ENCODE data around the gene ZNF500.
A peak's percentile ranks its signal among the peaks of the same experiment; 100 is the strongest.

Gene ZNF500

DNA sequence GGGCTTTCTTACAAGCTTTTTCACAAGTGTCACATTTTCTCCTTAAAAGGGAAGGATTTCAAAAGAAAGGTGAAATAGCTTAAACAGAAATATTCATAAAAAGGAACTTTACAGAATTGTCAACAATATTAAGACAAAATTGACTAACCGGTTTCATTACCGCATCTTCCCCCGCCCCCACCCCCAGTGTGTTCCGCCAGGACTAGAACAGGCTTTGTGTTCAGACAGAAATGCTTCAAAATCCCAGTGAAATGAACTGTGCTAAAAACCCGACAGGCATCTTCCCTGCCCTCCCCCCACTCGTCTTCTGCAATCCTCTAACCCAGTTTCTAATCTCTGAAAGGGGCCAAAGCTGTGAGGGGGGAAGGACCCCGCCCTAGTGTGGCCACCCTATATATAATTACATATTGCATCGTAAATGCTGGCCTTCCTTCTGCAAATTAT is 36.5 kb upstream of the ZNF500 start:
- Histone ChIP-seq H3K4me3 (ENCODE audit: insufficient read depth, low read depth, low read length) (peak overlapping the region; percentile 79), H3K27ac (ENCODE audit: insufficient read depth, low read depth, low read length, poor library complexity, severe bottlenecking) (no peak overlapping the region)
- 69 to 70% methylated on average over 8 of the region's 8 CpGs for WGBS, 2 experiments

GRCh38 chr16:4802659-4803287 is 35.8 kb upstream of the ZNF500 start:
- H3K27ac ChIP-seq (ENCODE audit: insufficient read depth, low read depth, low read length, poor library complexity, severe bottlenecking): peak overlapping the region; percentile 93
- H3K4me1 ChIP-seq (ENCODE audit: control insufficient read depth, insufficient read depth, low read length): peaks cover 13% of the 10 kb centered on the region
- H3K4me3 ChIP-seq (ENCODE audit: insufficient read depth, low read depth, low read length): peak overlapping the region; percentile 79
- no peaks in the 10 kb centered on the region for H3K9me3 ChIP-seq (ENCODE audit: control insufficient read depth, low read length)
- H3K36me3 ChIP-seq (ENCODE audit: control insufficient read depth, insufficient read depth, low read length): peaks cover 22% of the 10 kb centered on the region
- no peaks in the 10 kb centered on the region for H3K27me3 ChIP-seq (ENCODE audit: control insufficient read depth, insufficient read depth, low read length, poor library complexity, severe bottlenecking)
- WGBS, 2 experiments: 0% methylated on average over 59 of the region's 59 CpGs

More for the DNA sequence above, 36.5 kb upstream of the ZNF500 start:
- no peaks in the 10 kb centered on the region for H3K27me3 ChIP-seq (ENCODE audit: control insufficient read depth, insufficient read depth, low read length, poor library complexity, severe bottlenecking)
- H3K4me1 ChIP-seq (ENCODE audit: control insufficient read depth, insufficient read depth, low read length): peaks cover 13% of the 10 kb centered on the region
- H3K36me3 ChIP-seq (ENCODE audit: control insufficient read depth, insufficient read depth, low read length): peaks cover 27% of the 10 kb centered on the region
- H3K9me3 ChIP-seq (ENCODE audit: control insufficient read depth, low read length): no peaks in the 10 kb centered on the region

DNA sequence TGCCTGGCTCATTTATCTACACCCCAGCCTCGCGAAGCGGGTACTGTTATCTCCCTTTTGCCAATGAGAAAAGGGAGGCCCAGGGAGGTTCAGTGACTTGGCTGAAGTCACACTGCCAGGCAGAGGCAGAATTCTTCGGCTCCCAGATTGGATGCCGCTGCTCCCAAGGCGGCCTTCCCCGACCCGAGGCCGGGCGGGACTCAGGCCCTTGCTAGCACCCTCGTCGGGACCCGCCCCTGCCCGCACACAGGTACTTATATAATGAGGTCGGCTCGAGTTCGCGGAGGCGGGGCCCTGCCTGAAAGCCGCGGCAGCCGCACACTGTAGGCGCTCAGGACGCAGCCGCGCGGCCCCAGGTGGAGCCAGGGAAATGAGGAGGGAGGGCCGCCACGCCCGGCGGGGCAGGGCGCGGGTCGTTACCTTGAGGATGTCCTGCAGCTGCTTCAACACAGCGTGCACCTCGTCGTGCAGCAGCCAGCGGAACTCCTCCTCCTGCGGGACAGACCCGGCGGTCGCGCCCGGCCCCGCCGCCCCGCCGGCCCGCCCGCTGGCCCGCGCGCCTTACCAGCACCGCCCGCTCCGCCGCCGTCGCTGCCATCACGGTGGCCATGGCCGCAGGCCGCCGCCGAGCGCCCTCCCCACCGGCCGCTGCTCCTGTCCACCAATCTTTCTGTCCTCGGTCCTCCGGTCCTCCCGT is 35.1 kb upstream of the ZNF500 start, which contains the start of gene ROGDI:
ROGDI (minus strand) TSS at position 672 of the 697 bp plus-strand sequence; CDS start at position 610, 62 bp downstream.
- peak within 1 kb of the TSS; percentile 93 for H3K27ac ChIP-seq (ENCODE audit: insufficient read depth, low read depth, low read length, poor library complexity, severe bottlenecking)

GRCh38 chr16:4801051-4801961 is 34.3 kb upstream of the ZNF500 start:
- 49 to 52% methylated on average over 29 of the region's 29 CpGs for WGBS, 2 experiments
- peaks cover 11% of the 10 kb centered on the region for H3K36me3 ChIP-seq (ENCODE audit: control insufficient read depth, insufficient read depth, low read length)
- no peak overlapping the region for H3K27ac ChIP-seq (ENCODE audit: insufficient read depth, low read depth, low read length, poor library complexity, severe bottlenecking)
- peak overlapping the region; percentile 79 for H3K4me3 ChIP-seq (ENCODE audit: insufficient read depth, low read depth, low read length)
- no peaks in the 10 kb centered on the region for H3K27me3 ChIP-seq (ENCODE audit: control insufficient read depth, insufficient read depth, low read length, poor library complexity, severe bottlenecking)
- no peaks in the 10 kb centered on the region for H3K9me3 ChIP-seq (ENCODE audit: control insufficient read depth, low read length)
- peaks cover 13% of the 10 kb centered on the region for H3K4me1 ChIP-seq (ENCODE audit: control insufficient read depth, insufficient read depth, low read length)

More for the DNA sequence above, 35.1 kb upstream of the ZNF500 start, which contains the start of gene ROGDI:
- Histone ChIP-seq H3K36me3 (ENCODE audit: control insufficient read depth, insufficient read depth, low read length) (peaks cover 15% of the 10 kb centered on the region), H3K4me3 (ENCODE audit: insufficient read depth, low read depth, low read length) (peak within 1 kb of the TSS; percentile 79), H3K9me3 (ENCODE audit: control insufficient read depth, low read length) (no peaks in the 10 kb centered on the region), H3K4me1 (ENCODE audit: control insufficient read depth, insufficient read depth, low read length) (peaks cover 13% of the 10 kb centered on the region), H3K27me3 (ENCODE audit: control insufficient read depth, insufficient read depth, low read length, poor library complexity, severe bottlenecking) (no peaks in the 10 kb centered on the region)
- WGBS, 2 experiments: 0% methylated on average over 70 of the region's 70 CpGs

GRCh38 chr16:4800290-4801041 is 33.5 kb upstream of the ZNF500 start:
- Histone ChIP-seq H3K4me3 (ENCODE audit: insufficient read depth, low read depth, low read length) (no peak overlapping the region), H3K9me3 (ENCODE audit: control insufficient read depth, low read length) (no peaks in the 10 kb centered on the region), H3K36me3 (ENCODE audit: control insufficient read depth, insufficient read depth, low read length) (peaks cover 9% of the 10 kb centered on the region), H3K27me3 (ENCODE audit: control insufficient read depth, insufficient read depth, low read length, poor library complexity, severe bottlenecking) (no peaks in the 10 kb centered on the region), H3K27ac (ENCODE audit: insufficient read depth, low read depth, low read length, poor library complexity, severe bottlenecking) (no peak overlapping the region), H3K4me1 (ENCODE audit: control insufficient read depth, insufficient read depth, low read length) (peaks cover 13% of the 10 kb centered on the region)
- 93 to 94% methylated on average over 17 of the region's 17 CpGs for WGBS, 2 experiments

- peaks cover 12% of the 10 kb centered on the region for H3K4me1 ChIP-seq (ENCODE audit: control insufficient read depth, insufficient read depth, low read length)
- WGBS, 2 experiments: 95 to 96% methylated on average over 19 of the region's 19 CpGs
Observed at GRCh38 chr16:4799171-4799855, 32.4 kb upstream of the ZNF500 start.

GRCh38 chr16:4798456-4798855 is 31.5 kb upstream of the ZNF500 start:
- WGBS, 2 experiments: 90 to 93% methylated on average over 16 of the region's 16 CpGs
- no peak overlapping the region for H3K27ac ChIP-seq (ENCODE audit: insufficient read depth, low read depth, low read length, poor library complexity, severe bottlenecking)
- H3K4me1 ChIP-seq (ENCODE audit: control insufficient read depth, insufficient read depth, low read length): peaks cover 3% of the 10 kb centered on the region
- peaks cover 5% of the 10 kb centered on the region for H3K36me3 ChIP-seq (ENCODE audit: control insufficient read depth, insufficient read depth, low read length)
- no peaks in the 10 kb centered on the region for H3K27me3 ChIP-seq (ENCODE audit: control insufficient read depth, insufficient read depth, low read length, poor library complexity, severe bottlenecking)
- H3K9me3 ChIP-seq (ENCODE audit: control insufficient read depth, low read length): no peaks in the 10 kb centered on the region
- H3K4me3 ChIP-seq (ENCODE audit: insufficient read depth, low read depth, low read length): no peak overlapping the region

More at GRCh38 chr16:4799171-4799855, 32.4 kb upstream of the ZNF500 start:
- no peaks in the 10 kb centered on the region for H3K9me3 ChIP-seq (ENCODE audit: control insufficient read depth, low read length)
- no peak overlapping the region for H3K4me3 ChIP-seq (ENCODE audit: insufficient read depth, low read depth, low read length)
- peaks cover 7% of the 10 kb centered on the region for H3K36me3 ChIP-seq (ENCODE audit: control insufficient read depth, insufficient read depth, low read length)
- no peaks in the 10 kb centered on the region for H3K27me3 ChIP-seq (ENCODE audit: control insufficient read depth, insufficient read depth, low read length, poor library complexity, severe bottlenecking)
- H3K27ac ChIP-seq (ENCODE audit: insufficient read depth, low read depth, low read length, poor library complexity, severe bottlenecking): no peak overlapping the region

DNA sequence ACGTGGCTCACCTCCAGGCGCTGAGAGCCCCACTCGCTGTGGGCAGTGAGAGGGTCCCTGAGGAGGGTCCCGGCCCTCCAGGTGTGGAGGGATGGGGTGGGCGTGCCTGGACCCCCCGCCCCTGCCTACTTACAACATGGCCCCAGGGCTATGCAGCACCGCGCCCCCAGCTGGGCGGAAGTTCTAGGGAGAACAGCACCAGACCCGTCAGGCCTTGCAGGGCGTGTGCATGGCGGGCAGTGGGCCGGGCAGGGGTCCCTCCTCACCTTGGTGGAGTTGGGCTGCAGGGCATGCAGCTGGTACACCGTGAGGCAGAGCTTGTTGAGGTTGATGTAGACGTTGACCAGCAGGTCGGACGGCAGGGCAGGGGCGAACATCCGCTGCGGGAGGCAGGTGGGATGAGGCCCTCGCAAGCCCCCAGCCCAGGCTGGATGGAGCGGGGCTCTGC is 30.9 kb upstream of the ZNF500 start:
- H3K9me3 ChIP-seq (ENCODE audit: control insufficient read depth, low read length): no peaks in the 10 kb centered on the region
- no peak overlapping the region for H3K4me3 ChIP-seq (ENCODE audit: insufficient read depth, low read depth, low read length)
- H3K4me1 ChIP-seq (ENCODE audit: control insufficient read depth, insufficient read depth, low read length): no peaks in the 10 kb centered on the region
- no peak overlapping the region for H3K27ac ChIP-seq (ENCODE audit: insufficient read depth, low read depth, low read length, poor library complexity, severe bottlenecking)
- no peaks in the 10 kb centered on the region for H3K27me3 ChIP-seq (ENCODE audit: control insufficient read depth, insufficient read depth, low read length, poor library complexity, severe bottlenecking)
- WGBS, 2 experiments: 95 to 96% methylated on average over 22 of the region's 22 CpGs
- H3K36me3 ChIP-seq (ENCODE audit: control insufficient read depth, insufficient read depth, low read length): peaks cover 5% of the 10 kb centered on the region
